HL-60 (cell line): ENCODE results near the gene C12orf75.

Experiments
- GABPA ChIP-seq: IDR thresholded peaks from 2 replicates; pipeline ENCODE4 v1.6.1; 2012; ENCODE audit warnings: low read depth
- POLR2AphosphoS5 ChIP-seq: IDR thresholded peaks from 2 replicates; pipeline ENCODE4 v1.6.1; 2012; ENCODE audit warnings: low read depth
- TF ChIP-seq, protein P1 (sequence below): IDR thresholded peaks from one replicate; pipeline ENCODE4 v1.5.1; 2011; ENCODE audit warnings: low read length, control low read depth, inconsistent platforms; ENCODE audit not compliant: insufficient read depth
- TF ChIP-seq, protein P2 (sequence below): IDR thresholded peaks from 2 replicates; pipeline ENCODE4 v1.6.1; 2012; ENCODE audit warnings: low read depth; ENCODE audit not compliant: insufficient replicate concordance

DNA sequence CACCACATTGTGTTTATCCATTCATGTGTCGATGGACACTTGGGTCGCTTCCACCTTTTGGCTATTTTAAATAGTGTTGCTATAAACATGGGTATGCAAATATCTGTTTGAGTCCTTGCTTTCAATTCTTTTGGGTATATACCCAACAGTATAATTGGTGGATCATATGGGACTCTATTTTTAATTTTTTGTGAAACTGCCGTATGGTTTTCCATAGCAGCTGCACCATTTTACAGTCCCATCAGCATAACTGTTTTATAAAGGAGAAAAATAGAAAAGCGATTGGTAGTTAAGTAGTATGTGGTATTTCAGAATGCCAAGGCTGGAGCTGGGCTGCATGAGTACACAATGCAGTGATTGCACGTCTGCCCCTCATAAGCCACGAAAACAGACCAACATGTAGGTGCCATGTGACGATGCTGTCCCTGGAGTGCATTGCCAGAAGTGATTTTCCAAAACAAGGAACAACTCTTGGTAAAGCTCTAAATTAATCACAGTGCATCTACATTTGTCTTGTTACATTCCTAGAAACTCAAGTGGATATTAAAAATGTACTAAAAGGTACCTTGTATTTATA, 83.5 kb downstream of the C12orf75 start:
- TF ChIP-seq, protein P1, sequence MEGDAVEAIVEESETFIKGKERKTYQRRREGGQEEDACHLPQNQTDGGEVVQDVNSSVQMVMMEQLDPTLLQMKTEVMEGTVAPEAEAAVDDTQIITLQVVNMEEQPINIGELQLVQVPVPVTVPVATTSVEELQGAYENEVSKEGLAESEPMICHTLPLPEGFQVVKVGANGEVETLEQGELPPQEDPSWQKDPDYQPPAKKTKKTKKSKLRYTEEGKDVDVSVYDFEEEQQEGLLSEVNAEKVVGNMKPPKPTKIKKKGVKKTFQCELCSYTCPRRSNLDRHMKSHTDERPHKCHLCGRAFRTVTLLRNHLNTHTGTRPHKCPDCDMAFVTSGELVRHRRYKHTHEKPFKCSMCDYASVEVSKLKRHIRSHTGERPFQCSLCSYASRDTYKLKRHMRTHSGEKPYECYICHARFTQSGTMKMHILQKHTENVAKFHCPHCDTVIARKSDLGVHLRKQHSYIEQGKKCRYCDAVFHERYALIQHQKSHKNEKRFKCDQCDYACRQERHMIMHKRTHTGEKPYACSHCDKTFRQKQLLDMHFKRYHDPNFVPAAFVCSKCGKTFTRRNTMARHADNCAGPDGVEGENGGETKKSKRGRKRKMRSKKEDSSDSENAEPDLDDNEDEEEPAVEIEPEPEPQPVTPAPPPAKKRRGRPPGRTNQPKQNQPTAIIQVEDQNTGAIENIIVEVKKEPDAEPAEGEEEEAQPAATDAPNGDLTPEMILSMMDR = no peak
- TF ChIP-seq, protein P2, sequence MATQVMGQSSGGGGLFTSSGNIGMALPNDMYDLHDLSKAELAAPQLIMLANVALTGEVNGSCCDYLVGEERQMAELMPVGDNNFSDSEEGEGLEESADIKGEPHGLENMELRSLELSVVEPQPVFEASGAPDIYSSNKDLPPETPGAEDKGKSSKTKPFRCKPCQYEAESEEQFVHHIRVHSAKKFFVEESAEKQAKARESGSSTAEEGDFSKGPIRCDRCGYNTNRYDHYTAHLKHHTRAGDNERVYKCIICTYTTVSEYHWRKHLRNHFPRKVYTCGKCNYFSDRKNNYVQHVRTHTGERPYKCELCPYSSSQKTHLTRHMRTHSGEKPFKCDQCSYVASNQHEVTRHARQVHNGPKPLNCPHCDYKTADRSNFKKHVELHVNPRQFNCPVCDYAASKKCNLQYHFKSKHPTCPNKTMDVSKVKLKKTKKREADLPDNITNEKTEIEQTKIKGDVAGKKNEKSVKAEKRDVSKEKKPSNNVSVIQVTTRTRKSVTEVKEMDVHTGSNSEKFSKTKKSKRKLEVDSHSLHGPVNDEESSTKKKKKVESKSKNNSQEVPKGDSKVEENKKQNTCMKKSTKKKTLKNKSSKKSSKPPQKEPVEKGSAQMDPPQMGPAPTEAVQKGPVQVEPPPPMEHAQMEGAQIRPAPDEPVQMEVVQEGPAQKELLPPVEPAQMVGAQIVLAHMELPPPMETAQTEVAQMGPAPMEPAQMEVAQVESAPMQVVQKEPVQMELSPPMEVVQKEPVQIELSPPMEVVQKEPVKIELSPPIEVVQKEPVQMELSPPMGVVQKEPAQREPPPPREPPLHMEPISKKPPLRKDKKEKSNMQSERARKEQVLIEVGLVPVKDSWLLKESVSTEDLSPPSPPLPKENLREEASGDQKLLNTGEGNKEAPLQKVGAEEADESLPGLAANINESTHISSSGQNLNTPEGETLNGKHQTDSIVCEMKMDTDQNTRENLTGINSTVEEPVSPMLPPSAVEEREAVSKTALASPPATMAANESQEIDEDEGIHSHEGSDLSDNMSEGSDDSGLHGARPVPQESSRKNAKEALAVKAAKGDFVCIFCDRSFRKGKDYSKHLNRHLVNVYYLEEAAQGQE = no peak
- TF ChIP-seq GABPA = no peak
- no peak for TF ChIP-seq POLR2AphosphoS5
